ENCODE results near the gene FAM32A.

DNA sequence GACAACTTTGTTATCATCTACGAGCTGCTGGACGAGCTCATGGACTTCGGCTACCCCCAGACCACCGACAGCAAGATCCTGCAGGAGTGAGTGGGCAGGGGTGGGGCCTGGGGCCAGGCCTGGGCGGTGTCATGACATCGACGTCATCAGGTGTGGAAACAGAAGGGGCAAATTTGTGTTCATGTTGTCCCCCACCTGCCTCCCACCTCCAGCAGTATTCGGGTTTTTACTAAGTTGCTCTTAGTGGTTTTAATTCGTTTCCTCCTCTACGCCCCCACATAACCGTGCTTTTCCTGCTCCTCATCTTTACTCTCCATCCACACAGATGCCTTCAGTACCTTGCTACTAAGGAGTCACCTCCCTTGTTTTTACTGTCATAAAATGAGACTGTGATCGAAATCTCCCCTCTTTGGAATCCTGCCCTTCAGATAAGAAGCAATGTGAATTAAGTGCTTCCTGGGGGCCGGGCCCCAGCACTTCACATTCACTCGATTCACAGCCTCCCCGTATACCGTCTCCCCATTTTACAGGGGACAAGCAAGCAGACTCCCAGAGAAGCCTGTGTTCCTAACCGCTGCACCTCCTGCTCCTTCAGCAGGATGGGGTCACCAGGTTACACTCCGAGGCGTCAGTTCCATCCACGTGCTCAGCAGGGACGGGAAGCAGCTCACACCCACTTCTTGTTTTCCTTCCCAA lies 23.0 kb downstream of the FAM32A start:
- TF ChIP-seq, protein P1, sequence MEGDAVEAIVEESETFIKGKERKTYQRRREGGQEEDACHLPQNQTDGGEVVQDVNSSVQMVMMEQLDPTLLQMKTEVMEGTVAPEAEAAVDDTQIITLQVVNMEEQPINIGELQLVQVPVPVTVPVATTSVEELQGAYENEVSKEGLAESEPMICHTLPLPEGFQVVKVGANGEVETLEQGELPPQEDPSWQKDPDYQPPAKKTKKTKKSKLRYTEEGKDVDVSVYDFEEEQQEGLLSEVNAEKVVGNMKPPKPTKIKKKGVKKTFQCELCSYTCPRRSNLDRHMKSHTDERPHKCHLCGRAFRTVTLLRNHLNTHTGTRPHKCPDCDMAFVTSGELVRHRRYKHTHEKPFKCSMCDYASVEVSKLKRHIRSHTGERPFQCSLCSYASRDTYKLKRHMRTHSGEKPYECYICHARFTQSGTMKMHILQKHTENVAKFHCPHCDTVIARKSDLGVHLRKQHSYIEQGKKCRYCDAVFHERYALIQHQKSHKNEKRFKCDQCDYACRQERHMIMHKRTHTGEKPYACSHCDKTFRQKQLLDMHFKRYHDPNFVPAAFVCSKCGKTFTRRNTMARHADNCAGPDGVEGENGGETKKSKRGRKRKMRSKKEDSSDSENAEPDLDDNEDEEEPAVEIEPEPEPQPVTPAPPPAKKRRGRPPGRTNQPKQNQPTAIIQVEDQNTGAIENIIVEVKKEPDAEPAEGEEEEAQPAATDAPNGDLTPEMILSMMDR (IDR thresholded peaks at IDR 0.05) = no peak
- TF ChIP-seq POLR2A (IDR thresholded peaks at IDR 0.05) = no peak
- TF ChIP-seq EP300 (IDR thresholded peaks at IDR 0.05) = no peak

All from ovary (tissue), 3 donors.